Kidney (tissue), 14 donors: Measurements from ENCODE around the gene CAMK2G. TPM values are rescaled to one million over a fixed set of nuclear protein-coding genes. Genes with fewer than 3 reads are reported as not detected.

Experiments used
- DNase-seq, 5 donors: peaks; one replicate each; pipeline ENCODE4 v3.0.0-alpha.2; 2013 to 2020
- FAIRE-seq: peaks from 2 replicates; lab custom pipeline; 2012; peaks lifted over from hg19 to GRCh38; lab: Jason Lieb, UNC
- H3K27ac ChIP-seq, 2 donors: one replicate each; pipeline ENCODE4 v1.7.0; 2013; ENCODE audit warnings: low read depth in 2 of 2, low read length in 2 of 2, inconsistent platforms in 1 of 2
- H3K27me3 ChIP-seq: one replicate; pipeline ENCODE4 v1.7.1; 2013; ENCODE audit warnings: low read length, inconsistent platforms; ENCODE audit not compliant: control insufficient read depth, insufficient read depth
- H3K36me3 ChIP-seq, 3 donors: one replicate each; pipeline versions ENCODE4 v1.7.0 to v1.7.1; 2013; ENCODE audit warnings: low read length in 3 of 3, control low read depth in 1 of 3, inconsistent platforms in 1 of 3; ENCODE audit not compliant: insufficient read depth in 3 of 3, control insufficient read depth in 2 of 3
- H3K4me1 ChIP-seq, 3 donors: one replicate each; pipeline versions ENCODE4 v1.7.0 to v1.7.1; 2013; ENCODE audit warnings: low read length in 3 of 3, inconsistent platforms in 1 of 3, low read depth in 1 of 3; ENCODE audit not compliant: control insufficient read depth in 2 of 3, insufficient read depth in 2 of 3
- H3K4me3 ChIP-seq, 3 donors: one replicate each; pipeline versions ENCODE4 v1.7.0 to v1.8.1; 2013; ENCODE audit warnings: low read length in 3 of 3, control low read depth in 1 of 3, inconsistent platforms in 1 of 3
- H3K9ac ChIP-seq, 3 donors: one replicate each; pipeline versions ENCODE4 v1.7.0 to v1.7.1; 2013; ENCODE audit warnings: low read length in 3 of 3, control low read depth in 1 of 3, inconsistent platforms in 1 of 3
- H3K9me3 ChIP-seq, 3 donors: one replicate each; pipeline versions ENCODE4 v1.7.0 to v1.7.1; 2013; ENCODE audit warnings: low read length in 3 of 3, control low read depth in 1 of 3, inconsistent platforms in 1 of 3; ENCODE audit not compliant: control insufficient read depth in 2 of 3, insufficient read depth in 1 of 3
- intact Hi-C: fragments of 100-400 bp; cut with DNase I; formaldehyde crosslinking; loops from one replicate; pipeline ENCODE4 v1.11.1; 2022
- polyA plus RNA-seq: library from polyadenylated mRNA; stranded (reverse); fragments of 350-450 nt; fragmentation: Illumina TruSeq; extraction: RNeasy Lipid Tissue Mini Kit (QIAGEN cat#74804); gene quantifications from one replicate; pipeline ENCODE4 v1.2.3, GENCODE V29; 2014; ENCODE audit warnings: low read depth, low replicate concordance; ENCODE audit not compliant: insufficient read depth
- total RNA-seq: library from RNA; stranded (reverse); fragmentation: NEBNext Ultra II Directional; extraction: Animal tissue kit (Norgen Biotek cat#: 25700); gene quantifications from one replicate; pipeline ENCODE4 v1.2.1, GENCODE V29; 2021
- TF ChIP-seq, protein P1 (sequence below): IDR thresholded peaks from 3 replicates; pipeline ENCODE4 v1.5.1; 2012; ENCODE audit warnings: mild to moderate bottlenecking, moderate library complexity, borderline replicate concordance; ENCODE audit not compliant: insufficient read depth; ENCODE audit errors: extremely low read depth
- donor health status: control.
- donor health status: control.
- donor health status: control.
- donor health status: control.
- donor health status: control.
- donor health status: DM: yes; HTN: yes; CAD: no.
- donor health status: Normal renal cell carcinoma (clear cell type).

The CAMK2G gene
- total and polyA plus RNA-seq, 2 donors from 2014 or later, result 21.0 to 29.1 TPM

DNA sequence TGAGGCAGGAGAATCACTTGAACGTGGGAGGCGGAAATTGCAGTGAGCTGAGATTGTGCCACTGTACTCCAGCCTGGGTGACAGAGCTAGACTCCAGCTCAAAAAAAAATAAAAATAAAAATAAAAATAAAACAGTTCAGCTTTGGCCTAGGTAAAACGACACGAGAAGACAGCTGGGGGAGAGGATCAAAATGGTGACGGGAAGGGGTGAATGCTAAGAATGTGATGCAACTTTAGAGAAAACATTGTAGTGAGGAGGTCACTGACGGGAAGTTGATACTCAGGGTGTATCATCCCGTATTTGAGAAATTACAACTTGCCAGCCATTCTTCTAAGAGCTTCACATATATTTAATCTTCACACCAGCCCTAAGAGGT is 64.0 kb downstream of the CAMK2G start:
- Histone ChIP-seq H3K4me1 (peaks cover 0 to 3% (median 0%) of the 10 kb centered on the region in 3 donors), H3K4me3 (peak overlapping the region; percentile 49 to 71 (median 65)), H3K27ac (no peak overlapping the region), H3K9me3 (no peaks in the 10 kb centered on the region), H3K36me3 (peaks cover 0 to 33% (median 21%) of the 10 kb centered on the region in 3 donors), H3K9ac (peak overlapping the region; percentile 7 to 49 (median 31)), H3K27me3 (no peaks in the 10 kb centered on the region)
- FAIRE-seq (no peak), DNase-seq (no peak)
- TF ChIP-seq, protein P1, sequence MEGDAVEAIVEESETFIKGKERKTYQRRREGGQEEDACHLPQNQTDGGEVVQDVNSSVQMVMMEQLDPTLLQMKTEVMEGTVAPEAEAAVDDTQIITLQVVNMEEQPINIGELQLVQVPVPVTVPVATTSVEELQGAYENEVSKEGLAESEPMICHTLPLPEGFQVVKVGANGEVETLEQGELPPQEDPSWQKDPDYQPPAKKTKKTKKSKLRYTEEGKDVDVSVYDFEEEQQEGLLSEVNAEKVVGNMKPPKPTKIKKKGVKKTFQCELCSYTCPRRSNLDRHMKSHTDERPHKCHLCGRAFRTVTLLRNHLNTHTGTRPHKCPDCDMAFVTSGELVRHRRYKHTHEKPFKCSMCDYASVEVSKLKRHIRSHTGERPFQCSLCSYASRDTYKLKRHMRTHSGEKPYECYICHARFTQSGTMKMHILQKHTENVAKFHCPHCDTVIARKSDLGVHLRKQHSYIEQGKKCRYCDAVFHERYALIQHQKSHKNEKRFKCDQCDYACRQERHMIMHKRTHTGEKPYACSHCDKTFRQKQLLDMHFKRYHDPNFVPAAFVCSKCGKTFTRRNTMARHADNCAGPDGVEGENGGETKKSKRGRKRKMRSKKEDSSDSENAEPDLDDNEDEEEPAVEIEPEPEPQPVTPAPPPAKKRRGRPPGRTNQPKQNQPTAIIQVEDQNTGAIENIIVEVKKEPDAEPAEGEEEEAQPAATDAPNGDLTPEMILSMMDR, result no peak
- intact Hi-C loops, result no loop called here

DNA sequence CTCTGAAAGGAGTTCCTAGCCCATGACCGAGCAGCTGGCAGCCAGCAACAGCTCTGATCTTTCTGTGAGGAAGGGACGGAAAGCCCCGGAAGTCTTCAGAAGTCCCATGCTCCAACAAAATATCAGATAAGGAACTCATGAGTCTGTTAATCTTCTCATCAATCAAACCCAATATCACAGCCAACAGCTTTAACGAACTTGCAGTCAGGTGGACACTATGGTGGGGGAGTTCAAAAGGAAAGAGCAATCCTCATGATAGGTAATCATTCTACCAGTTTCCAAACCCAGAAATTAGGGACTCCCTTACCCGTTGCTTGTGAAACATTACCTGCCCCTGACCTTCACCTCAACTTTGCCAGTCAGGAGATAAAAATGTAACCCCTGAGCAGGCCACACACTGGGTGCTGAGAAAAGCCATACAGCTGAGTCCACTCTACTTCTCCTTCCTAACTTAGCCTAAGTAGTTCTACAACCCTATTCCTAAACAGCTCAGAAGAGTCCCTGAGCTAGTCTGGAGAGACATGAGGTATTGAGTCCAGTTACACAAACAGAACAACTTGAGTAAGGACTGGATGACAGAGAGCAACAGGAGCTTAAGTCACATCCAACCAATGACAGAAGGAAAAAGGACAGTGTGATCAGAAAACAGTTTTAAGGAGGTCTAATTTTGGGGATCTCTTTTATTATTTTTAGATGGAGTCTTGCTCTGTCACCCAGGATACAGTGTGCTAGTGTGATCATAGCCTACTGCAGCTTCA is 65.1 kb downstream of the CAMK2G start:
- no peak overlapping the region for H3K4me3 ChIP-seq
- no peak for FAIRE-seq
- intact Hi-C loops, result no loop called here
- no peaks in the 10 kb centered on the region for H3K27me3 ChIP-seq
- DNase-seq, result no peak
- H3K9ac ChIP-seq, result no peak overlapping the region
- H3K27ac ChIP-seq, result no peak overlapping the region
- H3K4me1 ChIP-seq, result peaks cover 0 to 3% (median 0%) of the 10 kb centered on the region in 3 donors
- peaks cover 0 to 31% (median 19%) of the 10 kb centered on the region in 3 donors for H3K36me3 ChIP-seq
- H3K9me3 ChIP-seq, result no peaks in the 10 kb centered on the region
- TF ChIP-seq, protein P1, result no peak

GRCh38 chr10:73808021-73808815 is 66.1 kb downstream of the CAMK2G start:
- no peak overlapping the region for H3K27ac ChIP-seq
- H3K9me3 ChIP-seq, result no peaks in the 10 kb centered on the region
- H3K36me3 ChIP-seq, result peaks cover 0 to 41% (median 20%) of the 10 kb centered on the region in 3 donors
- no peaks in the 10 kb centered on the region for H3K27me3 ChIP-seq
- no peak overlapping the region for H3K4me3 ChIP-seq
- FAIRE-seq, result no peak
- no peak overlapping the region for H3K9ac ChIP-seq
- TF ChIP-seq, protein P1, result no peak
- H3K4me1 ChIP-seq, result peaks cover 0 to 3% (median 0%) of the 10 kb centered on the region in 3 donors
- no peak for DNase-seq
- intact Hi-C loops, result no loop called here
